NB4 (cell line): Measurements from ENCODE around the gene CHD3.

Source experiments
- MYC ChIP-seq: IDR thresholded peaks from 2 replicates; pipeline ENCODE4 v1.6.1; 2011; ENCODE audit warnings: low read depth, low read length
- POLR2A ChIP-seq: IDR thresholded peaks from 2 replicates; pipeline ENCODE4 v1.6.1; 2011; ENCODE audit warnings: mild to moderate bottlenecking; ENCODE audit not compliant: insufficient read length; ENCODE audit errors: extremely low read depth
- TF ChIP-seq, protein P1 (sequence below): IDR thresholded peaks from one replicate; pipeline ENCODE4 v1.5.1; 2012; ENCODE audit warnings: low read depth, low read length
- TF ChIP-seq, protein P2 (sequence below): IDR thresholded peaks from 2 replicates; pipeline ENCODE4 v1.6.1; 2011; ENCODE audit warnings: low read depth, low read length

DNA sequence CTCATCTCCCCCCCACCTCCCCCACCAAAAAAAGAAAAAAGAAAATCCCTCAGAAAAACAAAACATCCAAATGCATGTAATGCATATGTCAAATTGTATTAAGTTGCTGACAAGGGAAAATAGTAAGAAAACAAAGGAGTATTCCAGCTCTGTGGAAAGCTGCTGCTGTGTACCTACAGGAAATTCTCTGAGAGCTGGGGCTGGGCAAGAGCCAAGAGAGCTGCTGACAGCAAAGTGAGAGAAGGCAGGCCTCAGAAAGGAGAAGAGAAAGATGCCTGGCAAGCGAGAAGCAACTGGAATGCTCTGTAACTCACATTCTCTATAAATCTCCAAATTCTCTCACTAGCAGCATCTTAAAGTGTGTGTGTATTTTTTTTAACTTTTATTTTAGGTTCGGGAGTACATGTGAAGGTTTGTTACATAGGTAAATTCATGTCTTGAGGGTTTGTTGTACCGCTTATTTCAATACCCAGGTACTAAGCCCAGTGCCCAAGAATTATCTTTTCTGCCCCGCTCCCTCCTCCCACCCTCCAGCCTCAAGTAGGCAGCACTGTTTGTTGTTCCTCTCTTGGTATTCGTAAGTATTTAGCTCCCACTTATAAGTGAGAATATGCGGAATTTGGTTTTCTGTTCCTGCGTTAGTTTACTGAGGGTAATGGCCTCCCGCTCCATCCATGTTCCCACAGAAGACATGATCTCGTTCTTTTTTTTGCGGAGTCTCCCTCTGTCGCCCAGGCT lies 67.8 kb downstream of the CHD3 start:
- TF ChIP-seq, protein P1, sequence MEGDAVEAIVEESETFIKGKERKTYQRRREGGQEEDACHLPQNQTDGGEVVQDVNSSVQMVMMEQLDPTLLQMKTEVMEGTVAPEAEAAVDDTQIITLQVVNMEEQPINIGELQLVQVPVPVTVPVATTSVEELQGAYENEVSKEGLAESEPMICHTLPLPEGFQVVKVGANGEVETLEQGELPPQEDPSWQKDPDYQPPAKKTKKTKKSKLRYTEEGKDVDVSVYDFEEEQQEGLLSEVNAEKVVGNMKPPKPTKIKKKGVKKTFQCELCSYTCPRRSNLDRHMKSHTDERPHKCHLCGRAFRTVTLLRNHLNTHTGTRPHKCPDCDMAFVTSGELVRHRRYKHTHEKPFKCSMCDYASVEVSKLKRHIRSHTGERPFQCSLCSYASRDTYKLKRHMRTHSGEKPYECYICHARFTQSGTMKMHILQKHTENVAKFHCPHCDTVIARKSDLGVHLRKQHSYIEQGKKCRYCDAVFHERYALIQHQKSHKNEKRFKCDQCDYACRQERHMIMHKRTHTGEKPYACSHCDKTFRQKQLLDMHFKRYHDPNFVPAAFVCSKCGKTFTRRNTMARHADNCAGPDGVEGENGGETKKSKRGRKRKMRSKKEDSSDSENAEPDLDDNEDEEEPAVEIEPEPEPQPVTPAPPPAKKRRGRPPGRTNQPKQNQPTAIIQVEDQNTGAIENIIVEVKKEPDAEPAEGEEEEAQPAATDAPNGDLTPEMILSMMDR, result no peak
- TF ChIP-seq POLR2A, result no peak
- TF ChIP-seq MYC, result no peak
- TF ChIP-seq, protein P2, sequence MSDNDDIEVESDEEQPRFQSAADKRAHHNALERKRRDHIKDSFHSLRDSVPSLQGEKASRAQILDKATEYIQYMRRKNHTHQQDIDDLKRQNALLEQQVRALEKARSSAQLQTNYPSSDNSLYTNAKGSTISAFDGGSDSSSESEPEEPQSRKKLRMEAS, result no peak
